ENCODE data around the gene IL22RA1. TPM values are rescaled to one million over a fixed set of nuclear protein-coding genes. Genes with fewer than 3 reads are reported as not detected.

Gene IL22RA1
- total and polyA plus RNA-seq, 9 of the 15 experiments (the other 6 are each of a cell fraction or from before 2014, with no cell fraction given): not detected

DNA sequence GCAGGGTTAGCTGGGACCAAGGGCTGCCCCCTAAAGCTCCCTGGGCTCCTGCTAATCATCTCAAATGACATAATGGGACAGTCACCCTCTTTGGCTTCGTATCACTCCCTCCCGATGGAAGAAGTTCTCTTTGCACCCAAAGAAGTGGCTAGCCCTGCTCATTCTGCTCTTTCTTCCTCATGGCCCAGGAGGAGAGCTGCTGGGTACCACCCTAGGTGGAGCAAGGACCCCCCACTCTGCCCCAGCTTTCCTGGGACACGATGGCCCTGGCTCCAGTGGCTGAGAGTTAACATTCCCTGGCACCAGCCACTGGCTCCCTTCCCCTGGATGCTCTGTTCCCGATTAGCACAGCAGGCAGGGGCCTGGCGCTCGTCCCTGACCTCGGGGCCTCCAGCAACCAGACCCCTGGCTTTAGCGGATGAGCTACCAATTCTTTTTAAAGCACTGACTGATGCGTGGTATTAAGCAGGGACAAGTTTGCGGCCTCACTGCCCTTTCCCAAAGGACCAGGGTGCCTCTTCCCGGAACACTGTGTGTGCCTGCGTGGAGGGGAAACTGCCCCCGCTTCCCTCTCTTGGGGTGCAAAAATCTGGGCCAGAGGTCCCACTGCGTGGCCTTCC lies 32.2 kb downstream of the IL22RA1 start:
- WGBS (ENCODE audit: insufficient coverage, low coverage, missing lambda C conversion rate): 2% methylated on average over 11 of the region's 14 CpGs
- Histone ChIP-seq H3K4me2 (ENCODE audit: insufficient read depth, low read length) (no peak overlapping the region), H3K9me3 (replicated peaks; ENCODE audit: control insufficient read depth, insufficient read depth, low read depth, low read length) (no peaks in the 10 kb centered on the region), H3K79me2 (ENCODE audit: control insufficient read depth, insufficient read depth, low read length) (no peaks in the 10 kb centered on the region), H2AFZ (ENCODE audit: low read depth, low read length) (no peak overlapping the region), H3K9ac (ENCODE audit: insufficient read depth in 1 of 2, low read depth in 2 of 2, low read length in 2 of 2) (0 out of 4 replicates have a peak overlapping the region, but pooled peaks of 1 of the 2 experiments have one; percentile 16), H3K36me3 (ENCODE audit: control insufficient read depth, insufficient read depth, low read length) (no peaks in the 10 kb centered on the region), H3K27ac (ENCODE audit: extremely low read depth, low read depth, low read length) (no peak overlapping the region), H4K20me1 (replicated peaks; ENCODE audit: control insufficient read depth, insufficient read depth, low read length) (peaks cover 10% of the 10 kb centered on the region), H3K4me1 (replicated peaks in 1 of 2; ENCODE audit: control insufficient read depth in 2 of 2, insufficient read depth in 2 of 2, low read length in 2 of 2) (peaks cover 0 to 28% of the 10 kb centered on the region in 2 experiments; a peak in 3 of 5 replicates), H3K9me1 (ENCODE audit: control insufficient read depth, insufficient read depth, low read length) (no peaks in the 10 kb centered on the region), H3K27me3 (ENCODE audit: control insufficient read depth in 2 of 2, insufficient read depth in 2 of 2, low read length in 2 of 2) (peaks cover 54 to 88% of the 10 kb centered on the region in 2 experiments), H3K4me3 (no peak overlapping the region)
- no peak for TF ChIP-seq PTRF (tag; IDR thresholded peaks at IDR 0.05)
- TF ChIP-seq ZNF778 (CRISPR knock-in tag; IDR thresholded peaks at IDR 0.05): no peak
- TF ChIP-seq THAP7 (CRISPR knock-in tag; IDR thresholded peaks at IDR 0.05): no peak
- TF ChIP-seq MAZ (CRISPR knock-in tag; conservative IDR thresholded peaks at IDR 0.05 in 1 of 2, IDR thresholded peaks at IDR 0.05 in 1 of 2): no peak
- TF ChIP-seq, protein P1, sequence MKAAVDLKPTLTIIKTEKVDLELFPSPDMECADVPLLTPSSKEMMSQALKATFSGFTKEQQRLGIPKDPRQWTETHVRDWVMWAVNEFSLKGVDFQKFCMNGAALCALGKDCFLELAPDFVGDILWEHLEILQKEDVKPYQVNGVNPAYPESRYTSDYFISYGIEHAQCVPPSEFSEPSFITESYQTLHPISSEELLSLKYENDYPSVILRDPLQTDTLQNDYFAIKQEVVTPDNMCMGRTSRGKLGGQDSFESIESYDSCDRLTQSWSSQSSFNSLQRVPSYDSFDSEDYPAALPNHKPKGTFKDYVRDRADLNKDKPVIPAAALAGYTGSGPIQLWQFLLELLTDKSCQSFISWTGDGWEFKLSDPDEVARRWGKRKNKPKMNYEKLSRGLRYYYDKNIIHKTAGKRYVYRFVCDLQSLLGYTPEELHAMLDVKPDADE (conservative IDR thresholded peaks at IDR 0.05; ENCODE audit: control insufficient read depth, low read depth, low read length): no peak
- no peak for TF ChIP-seq ZNF740 (CRISPR knock-in tag; IDR thresholded peaks at IDR 0.05)
- TF ChIP-seq ZNF740 (tag; IDR thresholded peaks at IDR 0.05): no peak
- no peak for TF ChIP-seq HES1 (IDR thresholded peaks at IDR 0.05; ENCODE audit: low read depth)
- TF ChIP-seq RBFOX2 (IDR thresholded peaks at IDR 0.05; ENCODE audit: low read depth, low read length): no peak
- TF ChIP-seq CREB5 (CRISPR knock-in tag; IDR thresholded peaks at IDR 0.05): no peak
- TF ChIP-seq ZNF668 (CRISPR knock-in tag; IDR thresholded peaks at IDR 0.05): no peak
- TF ChIP-seq, protein P2, sequence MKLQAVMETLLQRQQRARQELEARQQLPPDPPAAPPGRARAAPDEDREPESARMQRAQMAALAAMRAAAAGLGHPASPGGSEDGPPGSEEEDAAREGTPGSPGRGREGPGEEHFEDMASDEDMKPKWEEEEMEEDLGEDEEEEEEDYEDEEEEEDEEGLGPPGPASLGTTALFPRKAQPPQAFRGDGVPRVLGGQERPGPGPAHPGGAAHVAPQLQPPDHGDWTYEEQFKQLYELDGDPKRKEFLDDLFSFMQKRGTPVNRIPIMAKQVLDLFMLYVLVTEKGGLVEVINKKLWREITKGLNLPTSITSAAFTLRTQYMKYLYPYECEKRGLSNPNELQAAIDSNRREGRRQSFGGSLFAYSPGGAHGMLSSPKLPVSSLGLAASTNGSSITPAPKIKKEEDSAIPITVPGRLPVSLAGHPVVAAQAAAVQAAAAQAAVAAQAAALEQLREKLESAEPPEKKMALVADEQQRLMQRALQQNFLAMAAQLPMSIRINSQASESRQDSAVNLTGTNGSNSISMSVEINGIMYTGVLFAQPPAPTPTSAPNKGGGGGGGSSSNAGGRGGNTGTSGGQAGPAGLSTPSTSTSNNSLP (IDR thresholded peaks at IDR 0.05; ENCODE audit: borderline replicate concordance, low read depth, low read length): no peak
- FAIRE-seq (no peak), ATAC-seq (no peak), DNase-seq (ENCODE audit: extremely low read depth in 1 of 4, low spot score in 3 of 4) (no peak)
- POLR2A ChIA-PET: interaction anchor here (0.6 to 1.5 kb wide), 5 partner anchors 10 to 430 kb away, joined by 3 to 5 read pairs (median 3); no protein-coding TSS in a partner anchor
- intact Hi-C loops (cut with micrococcal nuclease) (loop anchor here (5.0 kb wide), 1 partner anchor 163 kb away; no protein-coding TSS in a partner anchor), in situ Hi-C loops (cut with MboI) (no loop called here)
- CTCF ChIA-PET (ENCODE audit: low intra/inter-chr PET ratio): interaction anchor here (1.5 kb wide), 1 partner anchor 40 kb away, joined by 7 read pairs; no protein-coding TSS in a partner anchor
- no TSS peak for BruUV-seq (replicated peaks)

All from K562 (cell line).